OCI-LY1 (cell line): ENCODE data around the gene SUGCT.

Experiments
- H2AFZ ChIP-seq: fragments of 200-600 bp; sonication (generic), shearing (Covaris generic); 2 replicates; pipeline ENCODE4 v1.6.0; 2014; ENCODE audit warnings: antibody characterized with exemption, mild to moderate bottlenecking, low read length
- H3F3A ChIP-seq: fragments of 200-600 bp; sonication (generic), shearing (Covaris generic); 2 replicates; pipeline ENCODE4 v1.6.0; 2014; ENCODE audit warnings: mild to moderate bottlenecking, antibody characterized with exemption, low read length, moderate library complexity; ENCODE audit not compliant: insufficient read depth
- H3K27ac ChIP-seq: fragments of 200-600 bp; sonication (generic); 2 replicates; pipeline ENCODE4 v1.5.1; 2014; ENCODE audit warnings: low read length, mixed run types, mild to moderate bottlenecking, low read depth; ENCODE audit not compliant: poor library complexity, severe bottlenecking
- H3K27me3 ChIP-seq: fragments of 200-600 bp; sonication (generic); 2 replicates; pipeline ENCODE4 v1.6.0; 2014; ENCODE audit warnings: antibody characterized with exemption, mild to moderate bottlenecking, low read length, moderate library complexity; ENCODE audit not compliant: insufficient read depth
- H3K36me3 ChIP-seq: fragments of 200-600 bp; sonication (generic); 2 replicates; pipeline ENCODE4 v1.6.1; 2014; ENCODE audit warnings: mild to moderate bottlenecking, antibody characterized with exemption, low read length, moderate library complexity, mixed read lengths; ENCODE audit not compliant: insufficient read depth
- H3K4me1 ChIP-seq: fragments of 200-600 bp; sonication (generic); 2 replicates; pipeline ENCODE4 v1.5.1; 2014; ENCODE audit warnings: mild to moderate bottlenecking, low read length, moderate library complexity; ENCODE audit not compliant: insufficient read depth, severe bottlenecking
- H3K4me2 ChIP-seq: fragments of 200-600 bp; sonication (generic), shearing (Covaris generic); 2 replicates; pipeline ENCODE4 v1.6.1; 2014; ENCODE audit warnings: low read length
- H3K4me3 ChIP-seq: fragments of 200-600 bp; sonication (generic); 2 replicates; pipeline ENCODE4 v1.5.1; 2014; ENCODE audit warnings: low read length, low read depth, mild to moderate bottlenecking, mixed read lengths; ENCODE audit not compliant: poor library complexity, severe bottlenecking
- H3K79me2 ChIP-seq: fragments of 200-600 bp; shearing (Covaris generic); 2 replicates; pipeline ENCODE4 v1.6.1; 2016; ENCODE audit warnings: mixed run types, low read length, mixed read lengths; ENCODE audit not compliant: insufficient read depth
- H3K9ac ChIP-seq: fragments of 200-600 bp; sonication (generic), shearing (Covaris generic); 2 replicates; pipeline ENCODE4 v1.6.1; 2014; ENCODE audit warnings: mild to moderate bottlenecking, low read length, mixed read lengths
- H3K9me2 ChIP-seq: fragments of 200-600 bp; sonication (generic), shearing (Covaris generic); 2 replicates; pipeline ENCODE4 v1.6.1; 2014; ENCODE audit warnings: low read depth, mild to moderate bottlenecking, low read length, mixed read lengths
- H3K9me3 ChIP-seq: fragments of 200-600 bp; shearing (Covaris generic); 2 replicates; pipeline ENCODE4 v1.6.1; 2014; ENCODE audit warnings: low read length, mixed read lengths
- H4K20me1 ChIP-seq: fragments of 200-600 bp; sonication (generic), shearing (Covaris generic); 2 replicates; pipeline ENCODE4 v1.6.0; 2016; ENCODE audit warnings: mild to moderate bottlenecking, low read length; ENCODE audit not compliant: insufficient read depth
- EZH2 ChIP-seq: fragments of 200-600 bp; sonication (generic), shearing (Covaris generic); IDR thresholded peaks from 2 replicates; pipeline ENCODE4 v1.8.0; 2017; ENCODE audit warnings: borderline replicate concordance, mixed run types, mild to moderate bottlenecking, antibody characterized with exemption, low read length, moderate library complexity, mixed read lengths
- TF ChIP-seq, protein P1 (sequence below): fragments of 200-600 bp; sonication (generic), shearing (Covaris generic); IDR thresholded peaks from 2 replicates; pipeline ENCODE4 v1.5.1; 2017; ENCODE audit warnings: mild to moderate bottlenecking, antibody characterized with exemption, low read length, moderate library complexity, mixed read lengths

Gene SUGCT

DNA sequence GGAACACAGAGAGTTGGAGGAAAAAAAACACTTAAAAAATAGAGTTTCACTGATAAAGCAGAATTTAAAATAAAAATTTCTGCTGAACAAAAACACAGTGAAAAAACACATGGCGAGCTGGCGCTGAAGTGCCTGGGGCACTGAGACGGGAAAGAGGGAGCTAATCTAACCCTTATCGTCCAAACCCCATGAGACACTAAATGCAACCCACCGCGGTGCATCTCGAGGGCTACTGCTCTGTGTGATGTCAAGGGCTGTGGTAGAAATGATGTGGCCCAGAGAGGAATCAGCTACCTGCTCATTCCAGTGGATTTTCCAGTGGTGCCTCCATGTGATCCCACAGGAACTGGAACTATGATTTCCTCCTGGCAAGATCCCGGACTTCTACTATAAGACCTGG is 499.3 kb downstream of the SUGCT start:
- Histone ChIP-seq H3K79me2 (no peaks in the 10 kb centered on the region), H3F3A (no peaks in the 10 kb centered on the region), H3K36me3 (no peaks in the 10 kb centered on the region), H4K20me1 (no peaks in the 10 kb centered on the region), H3K4me2 (no peak overlapping the region), H3K4me1 (no peaks in the 10 kb centered on the region), H2AFZ (no peak overlapping the region), H3K9me3 (no peaks in the 10 kb centered on the region), H3K4me3 (no peak overlapping the region), H3K9me2 (no peaks in the 10 kb centered on the region), H3K9ac (no peak overlapping the region), H3K27ac (no peak overlapping the region), H3K27me3 (no peaks in the 10 kb centered on the region)
- TF ChIP-seq EZH2: no peak
- TF ChIP-seq, protein P1, sequence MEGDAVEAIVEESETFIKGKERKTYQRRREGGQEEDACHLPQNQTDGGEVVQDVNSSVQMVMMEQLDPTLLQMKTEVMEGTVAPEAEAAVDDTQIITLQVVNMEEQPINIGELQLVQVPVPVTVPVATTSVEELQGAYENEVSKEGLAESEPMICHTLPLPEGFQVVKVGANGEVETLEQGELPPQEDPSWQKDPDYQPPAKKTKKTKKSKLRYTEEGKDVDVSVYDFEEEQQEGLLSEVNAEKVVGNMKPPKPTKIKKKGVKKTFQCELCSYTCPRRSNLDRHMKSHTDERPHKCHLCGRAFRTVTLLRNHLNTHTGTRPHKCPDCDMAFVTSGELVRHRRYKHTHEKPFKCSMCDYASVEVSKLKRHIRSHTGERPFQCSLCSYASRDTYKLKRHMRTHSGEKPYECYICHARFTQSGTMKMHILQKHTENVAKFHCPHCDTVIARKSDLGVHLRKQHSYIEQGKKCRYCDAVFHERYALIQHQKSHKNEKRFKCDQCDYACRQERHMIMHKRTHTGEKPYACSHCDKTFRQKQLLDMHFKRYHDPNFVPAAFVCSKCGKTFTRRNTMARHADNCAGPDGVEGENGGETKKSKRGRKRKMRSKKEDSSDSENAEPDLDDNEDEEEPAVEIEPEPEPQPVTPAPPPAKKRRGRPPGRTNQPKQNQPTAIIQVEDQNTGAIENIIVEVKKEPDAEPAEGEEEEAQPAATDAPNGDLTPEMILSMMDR: no peak

DNA sequence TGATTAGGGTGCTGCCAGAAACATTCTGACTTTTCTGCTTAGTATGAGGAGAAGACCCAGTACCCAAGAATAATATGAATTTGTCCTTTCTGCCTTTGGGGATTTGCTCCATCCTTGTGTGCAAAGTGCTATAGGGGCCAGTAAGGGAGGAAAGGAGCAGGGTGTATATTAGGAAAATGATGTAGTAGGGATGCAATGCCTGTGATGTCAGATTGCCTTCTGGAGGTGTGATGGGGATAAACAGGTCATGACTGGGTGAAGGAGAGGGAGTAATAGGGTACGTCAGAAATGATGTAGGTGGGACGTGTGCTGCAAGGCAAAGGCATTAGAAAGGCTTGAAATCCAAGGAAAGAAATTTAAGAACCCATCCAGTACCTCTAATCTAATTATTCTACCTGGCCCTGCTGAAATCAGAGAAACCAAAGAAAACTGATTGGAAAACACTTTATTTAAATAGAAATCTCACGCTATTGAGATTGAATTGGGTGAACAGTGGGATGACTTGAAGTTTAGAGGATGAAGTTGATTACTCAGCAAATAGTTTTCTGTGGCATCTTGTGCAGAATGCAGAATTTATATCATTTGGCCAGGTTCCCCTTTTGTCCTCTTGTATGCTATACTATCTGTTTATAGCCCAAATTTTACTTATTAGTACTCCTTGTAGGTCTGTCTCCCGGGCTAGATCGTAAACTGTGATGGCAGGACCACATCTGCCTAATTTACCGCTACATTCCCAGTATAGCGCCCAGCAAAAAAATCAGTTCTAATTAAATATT is 503.9 kb downstream of the SUGCT start:
- Histone ChIP-seq H3K27me3 (no peaks in the 10 kb centered on the region; the same call in 1 of the 2 replicates), H3F3A (no peaks in the 10 kb centered on the region), H3K4me3 (no peak overlapping the region), H3K9me3 (no peaks in the 10 kb centered on the region), H3K27ac (no peak overlapping the region), H2AFZ (no peak overlapping the region), H3K36me3 (no peaks in the 10 kb centered on the region), H3K79me2 (no peaks in the 10 kb centered on the region), H3K9me2 (no peaks in the 10 kb centered on the region), H3K4me2 (no peak overlapping the region), H4K20me1 (no peaks in the 10 kb centered on the region), H3K9ac (no peak overlapping the region), H3K4me1 (no peaks in the 10 kb centered on the region)
- TF ChIP-seq EZH2: no peak
- TF ChIP-seq, protein P1: no peak

DNA sequence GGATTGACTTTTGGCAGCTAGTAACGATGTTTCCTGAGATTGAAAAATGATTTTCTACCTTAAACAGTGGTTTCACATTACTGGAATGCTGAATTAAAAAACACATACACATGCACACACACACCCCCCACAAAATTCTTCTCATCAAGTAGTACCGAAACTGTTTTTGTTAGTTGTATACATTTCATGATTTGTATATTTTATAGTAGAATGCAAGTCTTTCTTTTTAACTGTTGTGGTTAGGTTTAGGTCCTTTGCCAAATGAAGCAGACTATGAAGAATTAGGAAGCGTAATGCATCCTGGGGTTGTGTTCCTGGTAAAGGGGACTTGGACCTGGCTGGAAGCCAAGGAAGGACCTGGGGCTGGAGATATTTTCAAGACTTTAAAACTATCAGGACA is 505.8 kb downstream of the SUGCT start:
- Histone ChIP-seq H3K4me1 (no peaks in the 10 kb centered on the region), H2AFZ (no peak overlapping the region), H3F3A (no peaks in the 10 kb centered on the region), H3K79me2 (no peaks in the 10 kb centered on the region), H3K4me2 (no peak overlapping the region), H3K4me3 (no peak overlapping the region), H3K36me3 (no peaks in the 10 kb centered on the region), H3K9me2 (no peaks in the 10 kb centered on the region), H3K9me3 (no peaks in the 10 kb centered on the region), H3K27me3 (no peaks in the 10 kb centered on the region; the same call in 1 of the 2 replicates), H3K27ac (no peak overlapping the region), H4K20me1 (no peaks in the 10 kb centered on the region), H3K9ac (no peak overlapping the region)
- no peak for TF ChIP-seq EZH2
- TF ChIP-seq, protein P1: no peak
